Activated naive CD8-positive, alpha-beta T cell treated with anti-CD3 and anti-CD28 coated beads, Interleukin-2, amount 10 ng/mL, durations not matched to agents 7 days and 5 days (primary cell): ENCODE data around the gene HSPA8. TPM values are rescaled to one million over a fixed set of nuclear protein-coding genes. Genes with fewer than 3 reads are reported as not detected.
A peak's percentile ranks its signal among the peaks of the same experiment; 100 is the strongest.
"Not testable (repeated sequence)": the region's sequence is repeated elsewhere in the genome, so short reads cannot be mapped to it uniquely, and the experiment has no call there.

Experiments used
- ATAC-seq: fragments of 150-1000 bp; cut with Tn5 transposase; one replicate; pipeline ENCODE4 v1.10.0; 2021; ENCODE audit warnings: low read depth, moderate library complexity
- POLR2A ChIA-PET: fragments of 350-600 bp; sonication (Branson Sonifier 250); formaldehyde crosslinking; loops from one replicate; lab custom pipeline; 2021; ENCODE audit warnings: antibody characterized with exemption; lab: Charles Lee
- DNase-seq: peaks from one replicate; pipeline ENCODE4 v3.0.0; 2021
- H3K27ac Mint-ChIP-seq: one replicate; pipeline ENCODE4 v1.8.0; 2022; ENCODE audit warnings: mild to moderate bottlenecking, mixed read lengths
- H3K27me3 Mint-ChIP-seq: one replicate; pipeline ENCODE4 v1.8.0; 2022; ENCODE audit warnings: mild to moderate bottlenecking, moderate library complexity, mixed read lengths
- H3K36me3 Mint-ChIP-seq: one replicate; pipeline ENCODE4 v1.8.0; 2021; ENCODE audit warnings: mild to moderate bottlenecking, mixed read lengths
- H3K4me1 Mint-ChIP-seq: one replicate; pipeline ENCODE4 v1.8.0; 2021; ENCODE audit warnings: mixed read lengths
- H3K4me3 Mint-ChIP-seq: one replicate; pipeline ENCODE4 v1.8.0; 2022; ENCODE audit warnings: mild to moderate bottlenecking, moderate library complexity, mixed read lengths
- H3K9me3 Mint-ChIP-seq: one replicate; pipeline ENCODE4 v1.8.0; 2021; ENCODE audit warnings: mixed read lengths
- total RNA-seq, 2 experiments: library from RNA; stranded (reverse); gene quantifications; one replicate each; pipeline ENCODE4 v1.2.3, GENCODE V29; 2021

HSPA8 gene
- total RNA-seq, 2 experiments from 2014 or later, result 1,098 to 1,132 TPM

- peaks cover 22% of the 10 kb centered on the region for H3K36me3 Mint-ChIP-seq
- peak overlapping the region; percentile 33 for H3K4me3 Mint-ChIP-seq
- DNase-seq, result no peak
- no peak for ATAC-seq
- H3K4me1 Mint-ChIP-seq, result peaks cover 41% of the 10 kb centered on the region
- POLR2A ChIA-PET, result interaction anchor here (9.0 to 12.1 kb wide), 2 partner anchors 8 to 21 kb away, joined by 142 to 178 read pairs; partner anchors contain the start of gene HSPA8
- peak overlapping the region; percentile 80 for H3K27ac Mint-ChIP-seq
- H3K9me3 Mint-ChIP-seq, result no peaks in the 10 kb centered on the region
- H3K27me3 Mint-ChIP-seq, result no peaks in the 10 kb centered on the region
Measured at GRCh38 chr11:123065621-123066020, 3.7 kb upstream of the HSPA8 start.

GRCh38 chr11:123063826-123064657 lies 2.1 kb upstream of the HSPA8 start:
- Mint-ChIP-seq H3K4me3 (peak overlapping the region; percentile 98), H3K27ac (peak overlapping the region; percentile 100), H3K9me3 (no peaks in the 10 kb centered on the region), H3K27me3 (no peaks in the 10 kb centered on the region), H3K4me1 (peaks cover 43% of the 10 kb centered on the region), H3K36me3 (peaks cover 37% of the 10 kb centered on the region)
- ATAC-seq (no peak), DNase-seq (no peak)
- POLR2A ChIA-PET, result interaction anchor here (0.7 to 12.1 kb wide), 7 partner anchors 9 to 295 kb away, joined by 3 to 178 read pairs (median 5); no protein-coding TSS in a partner anchor

GRCh38 chr11:123062892-123063825 lies 1.2 kb upstream of the HSPA8 start:
- Mint-ChIP-seq H3K4me1 (peaks cover 43% of the 10 kb centered on the region), H3K27ac (peak overlapping the region; percentile 100), H3K36me3 (peaks cover 46% of the 10 kb centered on the region), H3K9me3 (no peaks in the 10 kb centered on the region), H3K27me3 (no peaks in the 10 kb centered on the region), H3K4me3 (peak overlapping the region; percentile 98)
- POLR2A ChIA-PET, result interaction anchor here (0.8 to 12.1 kb wide), 19 partner anchors 7 to 407 kb away, joined by 3 to 178 read pairs (median 5); partner anchors contain the start of gene UBASH3B
- DNase-seq (no peak), ATAC-seq (no peak)

GRCh38 chr11:123062158-123062891 lies 389 bp upstream of the HSPA8 start:
- H3K4me1 Mint-ChIP-seq, result peaks cover 47% of the 10 kb centered on the region
- peak overlapping the region; percentile 98 for H3K4me3 Mint-ChIP-seq
- no peaks in the 10 kb centered on the region for H3K9me3 Mint-ChIP-seq
- DNase-seq, result peak; percentile 99
- H3K27ac Mint-ChIP-seq, result peak overlapping the region; percentile 100
- no peaks in the 10 kb centered on the region for H3K27me3 Mint-ChIP-seq
- peaks cover 55% of the 10 kb centered on the region for H3K36me3 Mint-ChIP-seq
- POLR2A ChIA-PET, result interaction anchor here (0.5 to 12.1 kb wide), 33 partner anchors 8 to 1888 kb away, joined by 3 to 178 read pairs (median 4); partner anchors contain the start of genes CRTAM and UBASH3B
- peak; percentile 86 for ATAC-seq

- ATAC-seq, result no peak
- Mint-ChIP-seq H3K4me3 (peak overlapping the region; percentile 98), H3K36me3 (peaks cover 67% of the 10 kb centered on the region), H3K27ac (peak overlapping the region; percentile 100), H3K4me1 (peaks cover 58% of the 10 kb centered on the region), H3K9me3 (no peaks in the 10 kb centered on the region), H3K27me3 (no peaks in the 10 kb centered on the region)
- POLR2A ChIA-PET, result interaction anchor here (1.4 to 12.1 kb wide), 7 partner anchors 10 to 221 kb away, joined by 3 to 178 read pairs (median 20); partner anchors contain the start of gene CRTAM
- DNase-seq, result no peak
Measured at GRCh38 chr11:123060277-123061000, 1.5 kb downstream of the HSPA8 start.

- not testable (repeated sequence) for H3K27me3 Mint-ChIP-seq, H3K9me3 Mint-ChIP-seq, ATAC-seq, DNase-seq
- Mint-ChIP-seq H3K27ac (peak overlapping the region; percentile 100), H3K36me3 (peaks cover 70% of the 10 kb centered on the region), H3K4me3 (peak overlapping the region; percentile 98), H3K4me1 (peaks cover 61% of the 10 kb centered on the region)
- POLR2A ChIA-PET, result interaction anchor here (0.7 to 12.1 kb wide), 7 partner anchors 11 to 220 kb away, joined by 3 to 178 read pairs (median 4); partner anchors contain the start of gene CRTAM
Measured at GRCh38 chr11:123059041-123059920, 2.7 kb downstream of the HSPA8 start.

- Mint-ChIP-seq H3K9me3 (no peaks in the 10 kb centered on the region), H3K4me3 (peak overlapping the region; percentile 98), H3K4me1 (peaks cover 61% of the 10 kb centered on the region), H3K27me3 (no peaks in the 10 kb centered on the region), H3K36me3 (peaks cover 75% of the 10 kb centered on the region), H3K27ac (peak overlapping the region; percentile 100)
- no peak for DNase-seq
- POLR2A ChIA-PET, result interaction anchor here (0.9 to 10.0 kb wide), 4 partner anchors 12 to 207 kb away, joined by 3 to 142 read pairs (median 4); no protein-coding TSS in a partner anchor
- no peak for ATAC-seq
Measured at GRCh38 chr11:123057661-123058305, 4.2 kb downstream of the HSPA8 start.

- Mint-ChIP-seq H3K27me3 (no peaks in the 10 kb centered on the region), H3K36me3 (peaks cover 75% of the 10 kb centered on the region), H3K9me3 (no peaks in the 10 kb centered on the region), H3K27ac (peak overlapping the region; percentile 85), H3K4me3 (peak overlapping the region; percentile 98), H3K4me1 (peaks cover 61% of the 10 kb centered on the region)
- POLR2A ChIA-PET, result interaction anchor here (0.6 to 10.0 kb wide), 6 partner anchors 13 to 207 kb away, joined by 3 to 142 read pairs (median 4); no protein-coding TSS in a partner anchor
- DNase-seq (no peak), ATAC-seq (no peak)
Measured at GRCh38 chr11:123056835-123057491, 5.0 kb downstream of the HSPA8 start.

GRCh38 chr11:123055191-123055901 lies 6.6 kb downstream of the HSPA8 start:
- Mint-ChIP-seq H3K4me3 (peak overlapping the region; percentile 22), H3K27ac (peak overlapping the region; percentile 85), H3K36me3 (peaks cover 60% of the 10 kb centered on the region), H3K4me1 (peaks cover 58% of the 10 kb centered on the region), H3K27me3 (no peaks in the 10 kb centered on the region), H3K9me3 (no peaks in the 10 kb centered on the region)
- ATAC-seq, result no peak
- POLR2A ChIA-PET, result interaction anchor here (0.5 to 10.0 kb wide), 10 partner anchors 7 to 415 kb away, joined by 3 to 142 read pairs (median 3); partner anchors contain the start of gene HSPA8
- DNase-seq, result no peak
